ENCODE results near the gene CDK14. TPM values are rescaled to one million over a fixed set of nuclear protein-coding genes. Genes with fewer than 3 reads are reported as not detected.

Gene CDK14
- total and polyA plus RNA-seq, 10 of the 15 experiments (the other 5 are each of a cell fraction or from before 2014, with no cell fraction given), result 6.5 to 61.3 (median 24.2) TPM

- no peak for TF ChIP-seq ZNF622 (IDR thresholded peaks at IDR 0.05)
- no peak for TF ChIP-seq HDGF (IDR thresholded peaks at IDR 0.05)
Measured at GRCh38 chr7:90850066-90850465, 253.9 kb downstream of the CDK14 start (continued).

- Histone ChIP-seq H4K20me1 (ENCODE audit: control insufficient read depth, insufficient read depth) (no peaks in the 10 kb centered on the region), H3K79me2 (ENCODE audit: control insufficient read depth, insufficient read depth, low read length) (no peaks in the 10 kb centered on the region), H3K4me1 (ENCODE audit: control insufficient read depth, insufficient read depth, low read length) (no peaks in the 10 kb centered on the region), H3K9me3 (replicated peaks; ENCODE audit: control insufficient read depth, insufficient read depth, low read length) (no peaks in the 10 kb centered on the region), H3K27me3 (replicated peaks in 1 of 2; ENCODE audit: control insufficient read depth in 2 of 2, insufficient read depth in 2 of 2, low read length in 1 of 2) (no peaks in the 10 kb centered on the region), H3K4me3 (no peak overlapping the region), H3K36me3 (ENCODE audit: control insufficient read depth in 2 of 2, insufficient read depth in 2 of 2, low read length in 1 of 2) (peaks cover 0 to 3% of the 10 kb centered on the region in 2 experiments; a peak in 1 of 4 replicates), H3K27ac (ENCODE audit: control insufficient read depth, insufficient read depth) (no peak overlapping the region), H2AFZ (ENCODE audit: control insufficient read depth, low read depth, low read length) (no peak overlapping the region), H3K9ac (ENCODE audit: control insufficient read depth, insufficient read depth, low read length) (no peak overlapping the region), H3K4me2 (ENCODE audit: control insufficient read depth, insufficient read depth) (no peak overlapping the region)
- SMC1A ChIA-PET (ENCODE audit: uncharacterized antibody, unreplicated experiment), result interaction anchor here (0.6 to 2.1 kb wide), 4 partner anchors 9 to 273 kb away, joined by 4 to 5 read pairs (median 4); no protein-coding TSS in a partner anchor
- POLR2A ChIA-PET, result interaction anchor here (0.5 kb wide), 1 partner anchor 48 kb away, joined by 3 read pairs; no protein-coding TSS in a partner anchor
- CTCF ChIA-PET, result interaction anchor here (1.2 to 4.8 kb wide), 3 partner anchors 8 to 141 kb away, joined by 3 to 35 read pairs (median 3); no protein-coding TSS in a partner anchor
- no peak for TF ChIP-seq ETV6 (conservative IDR thresholded peaks at IDR 0.05 in 1 of 2, IDR thresholded peaks at IDR 0.05 in 1 of 2; ENCODE audit: borderline replicate concordance in 1 of 2, low read depth in 1 of 2)
- TF ChIP-seq PRDM15 (CRISPR knock-in tag; IDR thresholded peaks at IDR 0.05), result no peak
- TF ChIP-seq CBX5 (IDR thresholded peaks at IDR 0.05; ENCODE audit: low read depth), result no peak
- no peak for TF ChIP-seq STAT3 (IDR thresholded peaks at IDR 0.05; ENCODE audit: low read depth, low read length)
- TF ChIP-seq POLR2AphosphoS5 (IDR thresholded peaks at IDR 0.05; ENCODE audit: low read length), result no peak
- no peak for TF ChIP-seq ZBED1 (IDR thresholded peaks at IDR 0.05; ENCODE audit: borderline replicate concordance)
- no peak for TF ChIP-seq EED (IDR thresholded peaks at IDR 0.05; ENCODE audit: low read depth)
- TF ChIP-seq MTA2 (IDR thresholded peaks at IDR 0.05; ENCODE audit: low read depth), result no peak
- no peak for TF ChIP-seq FOXM1 (IDR thresholded peaks at IDR 0.05; ENCODE audit: low read depth, low read length)
- RAD21 ChIA-PET (ENCODE audit: unreplicated experiment), result no interaction called here
- WGBS (ENCODE audit: insufficient coverage, insufficient replicate concordance, low lambda C conversion rate, missing lambda C conversion rate), result 96% methylated on average over 2 of the region's 2 CpGs
- BruUV-seq (replicated peaks), result no TSS peak
- in situ Hi-C loops (cut with MboI) (no loop called here), intact Hi-C loops (cut with micrococcal nuclease; ENCODE audit: unreplicated experiment) (loop anchor here (10.0 kb wide), 1 partner anchor 184 kb away; no protein-coding TSS in a partner anchor)
- FAIRE-seq, result no peak
- DNase-seq (ENCODE audit: low read depth, low spot score), result no peak
- no peak for ATAC-seq
Measured at GRCh38 chr7:90850471-90850870, 254.3 kb downstream of the CDK14 start.

All from GM12878 (cell line).